Kidney (tissue), 14 donors: Measurements from ENCODE around the gene BPIFA2. TPM values are rescaled to one million over a fixed set of nuclear protein-coding genes. Genes with fewer than 3 reads are reported as not detected.
"Not testable (repeated sequence)": the region's sequence is repeated elsewhere in the genome, so short reads cannot be mapped to it uniquely, and the experiment has no call there.

Experiments
- DNase-seq, 5 donors: peaks; one replicate each; pipeline ENCODE4 v3.0.0-alpha.2; 2013 to 2020
- FAIRE-seq: peaks from 2 replicates; lab custom pipeline; 2012; peaks lifted over from hg19 to GRCh38; lab: Jason Lieb, UNC
- H3K27ac ChIP-seq, 2 donors: one replicate each; pipeline ENCODE4 v1.7.0; 2013; ENCODE audit warnings: low read depth in 2 of 2, low read length in 2 of 2, inconsistent platforms in 1 of 2
- H3K27me3 ChIP-seq: one replicate; pipeline ENCODE4 v1.7.1; 2013; ENCODE audit warnings: low read length, inconsistent platforms; ENCODE audit not compliant: control insufficient read depth, insufficient read depth
- H3K36me3 ChIP-seq, 3 donors: one replicate each; pipeline versions ENCODE4 v1.7.0 to v1.7.1; 2013; ENCODE audit warnings: low read length in 3 of 3, control low read depth in 1 of 3, inconsistent platforms in 1 of 3; ENCODE audit not compliant: insufficient read depth in 3 of 3, control insufficient read depth in 2 of 3
- H3K4me1 ChIP-seq, 3 donors: one replicate each; pipeline versions ENCODE4 v1.7.0 to v1.7.1; 2013; ENCODE audit warnings: low read length in 3 of 3, inconsistent platforms in 1 of 3, low read depth in 1 of 3; ENCODE audit not compliant: control insufficient read depth in 2 of 3, insufficient read depth in 2 of 3
- H3K4me3 ChIP-seq, 3 donors: one replicate each; pipeline versions ENCODE4 v1.7.0 to v1.8.1; 2013; ENCODE audit warnings: low read length in 3 of 3, control low read depth in 1 of 3, inconsistent platforms in 1 of 3
- H3K9ac ChIP-seq, 3 donors: one replicate each; pipeline versions ENCODE4 v1.7.0 to v1.7.1; 2013; ENCODE audit warnings: low read length in 3 of 3, control low read depth in 1 of 3, inconsistent platforms in 1 of 3
- H3K9me3 ChIP-seq, 3 donors: one replicate each; pipeline versions ENCODE4 v1.7.0 to v1.7.1; 2013; ENCODE audit warnings: low read length in 3 of 3, control low read depth in 1 of 3, inconsistent platforms in 1 of 3; ENCODE audit not compliant: control insufficient read depth in 2 of 3, insufficient read depth in 1 of 3
- CTCF ChIP-seq: IDR thresholded peaks from 3 replicates; pipeline ENCODE4 v1.5.1; 2012; ENCODE audit warnings: mild to moderate bottlenecking, moderate library complexity, borderline replicate concordance; ENCODE audit not compliant: insufficient read depth; ENCODE audit errors: extremely low read depth
- intact Hi-C: fragments of 100-400 bp; cut with DNase I; formaldehyde crosslinking; loops from one replicate; pipeline ENCODE4 v1.11.1; 2022
- polyA plus RNA-seq: library from polyadenylated mRNA; stranded (reverse); fragments of 350-450 nt; fragmentation: Illumina TruSeq; extraction: RNeasy Lipid Tissue Mini Kit (QIAGEN cat#74804); gene quantifications from one replicate; pipeline ENCODE4 v1.2.3, GENCODE V29; 2014; ENCODE audit warnings: low read depth, low replicate concordance; ENCODE audit not compliant: insufficient read depth
- total RNA-seq: library from RNA; stranded (reverse); fragmentation: NEBNext Ultra II Directional; extraction: Animal tissue kit (Norgen Biotek cat#: 25700); gene quantifications from one replicate; pipeline ENCODE4 v1.2.1, GENCODE V29; 2021
- donor health status: control.
- donor health status: control.
- donor health status: control.
- donor health status: control.
- donor health status: control.
- donor health status: DM: yes; HTN: yes; CAD: no.
- donor health status: Normal renal cell carcinoma (clear cell type).

Gene BPIFA2
- total and polyA plus RNA-seq, 2 donors from 2014 or later = 0.54 TPM; not detected in 1

- Histone ChIP-seq H3K27ac (no peak overlapping the region), H3K27me3 (no peaks in the 10 kb centered on the region), H3K9ac (no peak overlapping the region), H3K4me3 (no peak overlapping the region), H3K4me1 (no peaks in the 10 kb centered on the region), H3K36me3 (no peaks in the 10 kb centered on the region), H3K9me3 (no peaks in the 10 kb centered on the region)
- intact Hi-C loops = no loop called here
- DNase-seq (no peak), FAIRE-seq (no peak)
- TF ChIP-seq CTCF = no peak
Observed at GRCh38 chr20:33180169-33180568, 12.2 kb downstream of the BPIFA2 start.

GRCh38 chr20:33181482-33182093 is 13.6 kb downstream of the BPIFA2 start:
- no peaks in the 10 kb centered on the region for H3K4me1 ChIP-seq
- no peaks in the 10 kb centered on the region for H3K9me3 ChIP-seq
- FAIRE-seq (no peak), DNase-seq (no peak)
- TF ChIP-seq CTCF = no peak
- no peak overlapping the region for H3K9ac ChIP-seq
- intact Hi-C loops = no loop called here
- no peaks in the 10 kb centered on the region for H3K27me3 ChIP-seq
- no peaks in the 10 kb centered on the region for H3K36me3 ChIP-seq
- H3K27ac ChIP-seq = no peak overlapping the region
- H3K4me3 ChIP-seq = no peak overlapping the region

GRCh38 chr20:33183312-33183711 is 15.4 kb downstream of the BPIFA2 start:
- DNase-seq = no peak
- intact Hi-C loops = no loop called here
- H3K4me1 ChIP-seq = no peaks in the 10 kb centered on the region
- H3K4me3 ChIP-seq = no peak overlapping the region
- FAIRE-seq = no peak
- TF ChIP-seq CTCF = no peak
- no peak overlapping the region for H3K9ac ChIP-seq
- no peak overlapping the region for H3K27ac ChIP-seq
- H3K9me3 ChIP-seq = no peaks in the 10 kb centered on the region
- H3K36me3 ChIP-seq = no peaks in the 10 kb centered on the region
- H3K27me3 ChIP-seq = no peaks in the 10 kb centered on the region

GRCh38 chr20:33185031-33185590 is 17.2 kb downstream of the BPIFA2 start:
- FAIRE-seq = not testable (repeated sequence)

More at GRCh38 chr20:33185031-33185590, 17.2 kb downstream of the BPIFA2 start:
- H3K27me3 ChIP-seq, H3K36me3 ChIP-seq, DNase-seq, intact Hi-C loops, H3K4me3 ChIP-seq, H3K9ac ChIP-seq, H3K9me3 ChIP-seq, H3K4me1 ChIP-seq, H3K27ac ChIP-seq: not testable (repeated sequence)
